A549 (cell line): ENCODE measurements around the gene SGCA.

Source experiments
- MAFK ChIP-seq: fragments of 450-650 bp; IDR thresholded peaks from 2 replicates; pipeline ENCODE4 v1.6.1; 2014; ENCODE audit not compliant: partially characterized antibody
- PHF8 ChIP-seq: fragments of 200-600 bp; sonication (generic); IDR thresholded peaks from 2 replicates; pipeline ENCODE4 v1.6.1; 2016; ENCODE audit warnings: low read depth, mild to moderate bottlenecking, antibody characterized with exemption, moderate library complexity, borderline replicate concordance
- POLR2A ChIP-seq: IDR thresholded peaks from 2 replicates; pipeline ENCODE4 v1.6.1; 2012; ENCODE audit warnings: mild to moderate bottlenecking, low read length
- TF ChIP-seq, protein P1 (sequence below): fragments of >200 bp; sonication (Bioruptor Twin); formaldehyde crosslinking; IDR thresholded peaks from 3 replicates; pipeline ENCODE4 v1.5.1; 2016
- TF ChIP-seq, protein P2 (sequence below): IDR thresholded peaks from 2 replicates; pipeline ENCODE4 v1.6.1; 2012

DNA sequence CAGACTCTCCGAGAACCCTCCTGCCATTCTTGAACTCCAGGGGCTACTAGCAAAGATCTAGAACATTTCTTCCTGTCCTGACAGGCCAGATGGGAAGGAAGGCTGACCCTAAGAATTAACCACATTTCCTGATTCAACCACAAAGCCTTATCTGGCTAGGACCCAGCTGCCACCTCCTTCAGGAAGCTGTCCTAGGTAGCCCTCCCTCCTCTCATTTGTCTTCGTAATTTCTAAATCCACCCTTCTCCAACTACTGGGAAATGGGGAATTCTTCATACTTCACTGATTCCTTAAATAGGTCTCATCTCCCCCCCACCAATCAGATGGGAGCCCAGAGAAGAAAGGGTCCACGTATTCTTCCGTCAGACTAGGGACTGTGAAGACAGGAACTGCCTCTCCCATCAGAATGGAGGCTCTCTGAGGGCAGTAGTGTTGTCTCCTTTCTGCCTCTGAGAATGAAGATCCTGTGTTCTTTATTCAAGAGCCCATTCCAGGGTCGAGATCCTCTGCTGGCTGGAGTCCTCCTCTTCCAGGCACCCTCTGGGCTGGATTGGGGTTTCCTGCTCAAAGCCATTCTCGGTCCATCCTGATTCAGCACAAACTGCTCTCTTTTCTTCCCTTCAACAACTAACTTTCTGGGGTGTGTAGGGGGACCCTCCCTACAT lies 38.0 kb upstream of the SGCA start:
- TF ChIP-seq, protein P1, sequence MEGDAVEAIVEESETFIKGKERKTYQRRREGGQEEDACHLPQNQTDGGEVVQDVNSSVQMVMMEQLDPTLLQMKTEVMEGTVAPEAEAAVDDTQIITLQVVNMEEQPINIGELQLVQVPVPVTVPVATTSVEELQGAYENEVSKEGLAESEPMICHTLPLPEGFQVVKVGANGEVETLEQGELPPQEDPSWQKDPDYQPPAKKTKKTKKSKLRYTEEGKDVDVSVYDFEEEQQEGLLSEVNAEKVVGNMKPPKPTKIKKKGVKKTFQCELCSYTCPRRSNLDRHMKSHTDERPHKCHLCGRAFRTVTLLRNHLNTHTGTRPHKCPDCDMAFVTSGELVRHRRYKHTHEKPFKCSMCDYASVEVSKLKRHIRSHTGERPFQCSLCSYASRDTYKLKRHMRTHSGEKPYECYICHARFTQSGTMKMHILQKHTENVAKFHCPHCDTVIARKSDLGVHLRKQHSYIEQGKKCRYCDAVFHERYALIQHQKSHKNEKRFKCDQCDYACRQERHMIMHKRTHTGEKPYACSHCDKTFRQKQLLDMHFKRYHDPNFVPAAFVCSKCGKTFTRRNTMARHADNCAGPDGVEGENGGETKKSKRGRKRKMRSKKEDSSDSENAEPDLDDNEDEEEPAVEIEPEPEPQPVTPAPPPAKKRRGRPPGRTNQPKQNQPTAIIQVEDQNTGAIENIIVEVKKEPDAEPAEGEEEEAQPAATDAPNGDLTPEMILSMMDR: no peak
- TF ChIP-seq POLR2A: no peak
- no peak for TF ChIP-seq PHF8
- TF ChIP-seq MAFK: no peak
- TF ChIP-seq, protein P2, sequence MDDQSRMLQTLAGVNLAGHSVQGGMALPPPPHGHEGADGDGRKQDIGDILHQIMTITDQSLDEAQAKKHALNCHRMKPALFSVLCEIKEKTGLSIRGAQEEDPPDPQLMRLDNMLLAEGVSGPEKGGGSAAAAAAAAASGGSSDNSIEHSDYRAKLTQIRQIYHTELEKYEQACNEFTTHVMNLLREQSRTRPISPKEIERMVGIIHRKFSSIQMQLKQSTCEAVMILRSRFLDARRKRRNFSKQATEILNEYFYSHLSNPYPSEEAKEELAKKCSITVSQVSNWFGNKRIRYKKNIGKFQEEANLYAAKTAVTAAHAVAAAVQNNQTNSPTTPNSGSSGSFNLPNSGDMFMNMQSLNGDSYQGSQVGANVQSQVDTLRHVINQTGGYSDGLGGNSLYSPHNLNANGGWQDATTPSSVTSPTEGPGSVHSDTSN: no peak
